ENCODE measurements around the gene CHMP3.
A peak's percentile ranks its signal among the peaks of the same experiment; 100 is the strongest.
"Not testable (repeated sequence)": the region's sequence is repeated elsewhere in the genome, so short reads cannot be mapped to it uniquely, and the experiment has no call there.

CHMP3 gene

GRCh38 chr2:86500325-86501083, 62.7 kb downstream of the CHMP3 start:
- DNase-seq = no peak

DNA sequence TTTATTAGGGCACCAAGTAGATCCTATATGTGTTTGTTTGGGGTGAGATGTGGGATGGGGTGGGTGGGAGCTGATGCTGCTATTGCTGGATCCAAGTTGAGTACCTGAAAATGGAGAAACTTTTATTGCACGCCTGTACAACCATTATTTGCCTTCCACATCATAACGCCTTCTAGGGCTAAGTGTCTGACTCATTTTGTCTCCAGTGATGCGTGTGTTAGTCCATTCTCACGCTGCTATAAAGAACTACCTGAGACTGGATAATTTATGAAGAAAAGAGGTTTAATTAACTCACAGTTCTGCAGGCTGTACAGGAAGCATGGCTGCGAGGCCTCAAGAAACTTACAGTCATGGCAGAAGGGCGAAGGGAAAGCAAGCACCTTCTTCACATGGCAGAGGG, 63.9 kb downstream of the CHMP3 start:
- no peak for DNase-seq

GRCh38 chr2:86498468-86499260, 64.6 kb downstream of the CHMP3 start:
- no peak for DNase-seq

DNA sequence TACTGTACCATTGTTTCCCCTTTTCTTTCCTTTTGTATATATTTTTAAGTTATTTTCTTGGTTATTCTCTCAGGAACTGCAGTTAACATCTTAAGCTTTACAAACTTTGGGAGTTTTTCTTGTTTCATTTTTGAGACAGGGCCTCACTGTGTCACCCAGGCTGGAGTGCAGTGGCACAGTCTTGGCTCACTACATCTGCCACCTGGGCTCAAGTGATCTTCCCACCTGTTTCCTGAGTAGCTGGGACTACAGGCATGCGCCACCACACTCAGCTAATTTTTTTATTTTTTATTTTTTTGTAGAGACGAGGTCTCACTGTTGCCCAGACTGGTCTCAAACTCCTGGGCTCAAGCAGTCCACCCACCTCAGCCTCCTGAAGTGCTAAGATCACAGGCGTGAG, 66.9 kb downstream of the CHMP3 start:
- DNase-seq = not testable (repeated sequence)

DNA sequence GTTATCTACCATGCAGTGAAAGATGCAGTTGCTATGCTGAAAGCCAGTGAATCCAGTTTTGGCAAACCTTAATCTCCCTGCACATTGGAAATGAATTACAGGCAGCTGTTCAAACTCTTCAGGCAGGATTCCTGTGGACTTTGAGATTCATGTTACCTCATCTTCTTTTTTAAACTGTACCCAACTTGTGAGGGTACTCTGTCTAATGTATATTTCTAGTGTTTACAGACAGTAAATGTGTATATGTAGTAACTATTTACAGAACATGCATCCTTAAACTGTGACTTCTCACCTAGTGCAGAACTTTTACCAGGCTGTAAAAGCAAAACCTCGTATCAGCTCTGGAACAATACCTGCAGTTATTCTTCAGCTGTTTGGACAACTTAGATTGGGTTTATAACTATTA, 71.2 kb downstream of the CHMP3 start:
- peak; percentile 8 for DNase-seq

- no peak for DNase-seq
These were observed 72.2 kb downstream of the CHMP3 start for GRCh38 chr2:86491088-86491487.

- no peak for DNase-seq
These were observed 73.0 kb downstream of the CHMP3 start for GRCh38 chr2:86490245-86490644.

- no peak for DNase-seq
These were observed 73.7 kb downstream of the CHMP3 start for GRCh38 chr2:86489542-86489941.

- no peak for DNase-seq
These were observed 74.5 kb downstream of the CHMP3 start for GRCh38 chr2:86488561-86489250.

DNA sequence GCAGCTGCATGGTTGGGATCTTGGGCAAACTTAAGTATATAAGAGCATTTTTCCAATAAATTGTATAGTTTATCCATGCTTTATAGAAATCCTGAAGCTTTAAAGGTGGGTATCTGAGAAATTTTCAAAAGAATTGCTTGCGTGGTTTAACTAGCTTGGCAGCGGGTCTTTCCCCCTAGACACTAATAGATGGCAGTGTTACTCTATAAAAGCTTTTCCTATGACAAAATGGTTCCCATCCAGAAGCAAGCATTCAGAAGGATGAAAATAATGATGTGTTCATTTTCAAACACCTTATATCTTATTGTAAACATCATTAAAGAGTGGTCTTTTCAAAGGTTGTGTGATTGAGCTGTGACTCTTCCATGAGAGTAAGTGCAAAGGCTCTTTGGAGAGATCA, 76.2 kb downstream of the CHMP3 start:
- no peak for DNase-seq

DNA sequence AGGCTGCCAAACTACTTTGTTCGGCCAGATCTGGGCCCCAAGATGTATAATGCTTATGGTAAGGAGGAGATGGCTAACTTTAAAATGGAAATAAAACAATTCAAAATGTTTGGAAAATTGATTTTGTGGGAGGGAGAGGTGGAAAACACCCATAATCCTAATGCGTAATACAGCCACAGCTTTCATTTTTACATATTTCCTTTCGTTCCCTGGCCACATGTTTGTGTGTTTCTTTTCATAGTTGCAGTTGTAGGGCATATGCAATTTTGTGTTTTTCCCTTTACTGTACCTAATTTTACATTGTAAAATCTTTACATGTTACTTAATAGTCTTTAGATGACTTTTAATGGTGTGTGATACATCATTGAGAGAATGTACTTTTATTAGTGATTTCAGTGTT, 77.4 kb downstream of the CHMP3 start:
- DNase-seq = no peak

GRCh38 chr2:86485103-86485502, 78.1 kb downstream of the CHMP3 start:
- DNase-seq = no peak

DNA sequence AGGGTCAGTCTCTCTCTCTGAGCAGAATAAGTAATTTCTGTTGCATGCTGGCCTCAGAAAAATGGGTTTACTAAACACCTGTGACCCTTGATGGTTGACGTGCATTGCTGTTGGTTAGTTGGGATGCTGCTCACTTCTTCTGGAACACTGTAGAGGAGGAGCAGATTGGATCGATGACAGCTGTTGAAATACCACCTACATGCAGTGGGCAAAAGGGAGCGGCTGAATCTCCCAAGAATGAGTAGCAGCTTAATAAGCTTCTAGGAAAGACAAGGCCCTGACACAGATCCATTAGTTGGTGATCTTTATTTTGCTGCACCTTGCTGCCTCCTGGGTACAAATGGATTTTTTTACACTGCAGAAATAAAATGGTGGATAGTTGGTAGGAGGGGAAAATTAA, 78.9 kb downstream of the CHMP3 start:
- DNase-seq = no peak

GRCh38 chr2:86482034-86482433, 81.2 kb downstream of the CHMP3 start:
- DNase-seq = no peak

- no peak for DNase-seq
These were observed 83.1 kb downstream of the CHMP3 start for GRCh38 chr2:86480105-86480504.

- DNase-seq = no peak
These were observed 85.9 kb downstream of the CHMP3 start for GRCh38 chr2:86477349-86477748.

GRCh38 chr2:86476918-86477317, 86.3 kb downstream of the CHMP3 start:
- DNase-seq = no peak

DNA sequence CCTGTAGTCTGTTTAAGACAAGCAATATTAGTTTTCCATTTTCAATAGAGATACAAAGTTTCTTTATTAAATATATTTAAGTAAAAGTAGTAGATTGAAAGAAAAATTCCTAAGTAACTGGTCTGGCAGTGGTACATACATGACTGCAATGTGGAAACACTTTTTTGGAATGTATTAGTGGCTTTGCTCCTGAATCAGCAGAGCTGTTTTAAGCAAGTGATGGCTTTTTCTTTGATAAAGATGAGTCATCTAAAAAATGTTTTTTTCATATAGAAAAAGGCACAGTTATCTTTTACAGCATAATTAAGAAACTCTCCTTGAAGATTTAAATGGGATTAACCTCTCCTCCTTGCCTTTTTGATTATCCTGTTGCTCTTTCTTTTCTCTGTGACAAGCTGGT, 87.2 kb downstream of the CHMP3 start:
- no peak for DNase-seq

GRCh38 chr2:86471637-86472036, 91.6 kb downstream of the CHMP3 start:
- DNase-seq = no peak

- no peak for DNase-seq
These were observed 92.4 kb downstream of the CHMP3 start for GRCh38 chr2:86470890-86471289.

DNA sequence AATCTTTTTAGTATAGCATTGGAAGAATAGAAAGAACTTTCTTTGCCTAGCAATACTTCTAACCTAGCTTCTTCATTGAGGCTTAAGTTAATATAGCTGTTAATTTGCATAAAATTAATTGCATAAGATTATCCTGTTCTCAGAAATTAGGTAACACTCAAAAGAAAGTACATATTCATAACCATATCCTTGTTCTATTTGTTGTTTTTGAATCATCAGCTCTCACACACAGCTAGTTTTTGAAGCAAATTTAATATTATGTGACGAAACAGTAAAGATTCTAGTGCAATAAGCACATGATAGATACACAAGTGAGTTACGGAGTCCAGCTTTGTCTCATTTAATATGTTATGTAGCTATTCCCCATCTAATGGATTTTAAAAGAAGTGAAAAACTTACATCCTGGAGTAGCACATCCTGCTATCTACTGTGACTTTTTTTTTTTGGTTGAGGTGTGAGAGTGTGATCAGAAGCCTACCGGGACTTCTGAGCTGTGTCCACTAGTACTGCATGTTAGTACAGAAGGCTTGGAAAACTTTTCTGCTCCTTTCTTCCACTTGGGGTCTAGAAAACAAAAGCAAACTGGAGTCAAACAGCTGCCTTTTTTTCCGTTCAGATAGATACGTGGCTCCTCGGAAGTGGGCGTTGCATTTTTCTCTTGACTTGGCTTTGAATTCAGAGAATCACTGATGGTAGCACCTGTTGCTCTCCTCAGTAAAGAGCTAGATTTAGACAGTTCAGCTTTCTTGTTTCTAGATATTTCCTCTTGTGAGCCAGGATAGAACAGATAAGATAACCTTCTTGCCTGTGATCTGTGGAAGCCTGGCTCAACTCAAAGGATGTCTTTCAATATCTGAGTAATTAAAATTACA, 94.8 kb downstream of the CHMP3 start:
- DNase-seq = no peak

GRCh38 chr2:86466306-86466705, 96.9 kb downstream of the CHMP3 start:
- DNase-seq = no peak

GRCh38 chr2:86464652-86465051, 98.6 kb downstream of the CHMP3 start:
- DNase-seq = no peak
